ENCODE results near the gene MRPS25. TPM values are rescaled to one million over a fixed set of nuclear protein-coding genes. Genes with fewer than 3 reads are reported as not detected.
"Not testable (repeated sequence)": the region's sequence is repeated elsewhere in the genome, so short reads cannot be mapped to it uniquely, and the experiment has no call there.

Gene MRPS25
- total RNA-seq, 1 experiment from 2014 or later = 60.6 TPM

- Histone ChIP-seq H3K4me3 (ENCODE audit: low read length) (no peak overlapping the region), H3K27me3 (ENCODE audit: low read length) (no peaks in the 10 kb centered on the region), H2AFZ (ENCODE audit: low read length) (no peak overlapping the region), H3K4me1 (ENCODE audit: low read length) (no peaks in the 10 kb centered on the region), H3K79me2 (ENCODE audit: low read length) (no peaks in the 10 kb centered on the region; the same call in 1 of the 2 replicates), H3K9ac (ENCODE audit: low read length) (no peak overlapping the region), H3K9me2 (replicated peaks; ENCODE audit: insufficient read depth, low read length) (no peaks in the 10 kb centered on the region), H3K4me2 (ENCODE audit: low read depth, low read length, poor library complexity, severe bottlenecking) (no peak overlapping the region), H3K27ac (ENCODE audit: low read length) (no peak overlapping the region), H3K9me3 (ENCODE audit: low read length) (no peaks in the 10 kb centered on the region), H4K20me1 (ENCODE audit: insufficient read depth, low read depth, low read length) (no peaks in the 10 kb centered on the region), H3K36me3 (ENCODE audit: insufficient read depth, low read length) (peaks cover 9% of the 10 kb centered on the region; the same call in 1 of the 2 replicates)
- no peak for DNase-seq
Observed at GRCh38 chr3:15011174-15011573, 53.9 kb downstream of the MRPS25 start.

- Histone ChIP-seq H2AFZ (ENCODE audit: low read length) (no peak overlapping the region), H3K36me3 (ENCODE audit: insufficient read depth, low read length) (peaks cover 9% of the 10 kb centered on the region; the same call in 1 of the 2 replicates), H3K9me2 (replicated peaks; ENCODE audit: insufficient read depth, low read length) (no peaks in the 10 kb centered on the region), H3K27ac (ENCODE audit: low read length) (no peak overlapping the region), H3K4me2 (ENCODE audit: low read depth, low read length, poor library complexity, severe bottlenecking) (no peak overlapping the region), H3K9me3 (ENCODE audit: low read length) (no peaks in the 10 kb centered on the region), H4K20me1 (ENCODE audit: insufficient read depth, low read depth, low read length) (no peaks in the 10 kb centered on the region), H3K27me3 (ENCODE audit: low read length) (no peaks in the 10 kb centered on the region), H3K9ac (ENCODE audit: low read length) (no peak overlapping the region), H3K79me2 (ENCODE audit: low read length) (no peaks in the 10 kb centered on the region; the same call in 1 of the 2 replicates), H3K4me3 (ENCODE audit: low read length) (no peak overlapping the region), H3K4me1 (ENCODE audit: low read length) (no peaks in the 10 kb centered on the region)
- no peak for DNase-seq
Observed at GRCh38 chr3:15010664-15011063, 54.5 kb downstream of the MRPS25 start.

- Histone ChIP-seq H3K79me2 (ENCODE audit: low read length) (no peaks in the 10 kb centered on the region; the same call in 1 of the 2 replicates), H3K27me3 (ENCODE audit: low read length) (no peaks in the 10 kb centered on the region), H2AFZ (ENCODE audit: low read length) (no peak overlapping the region), H3K4me1 (ENCODE audit: low read length) (no peaks in the 10 kb centered on the region), H3K9ac (ENCODE audit: low read length) (no peak overlapping the region), H3K9me2 (replicated peaks; ENCODE audit: insufficient read depth, low read length) (no peaks in the 10 kb centered on the region), H3K27ac (ENCODE audit: low read length) (no peak overlapping the region), H3K4me3 (ENCODE audit: low read length) (no peak overlapping the region), H4K20me1 (ENCODE audit: insufficient read depth, low read depth, low read length) (no peaks in the 10 kb centered on the region), H3K9me3 (ENCODE audit: low read length) (no peaks in the 10 kb centered on the region), H3K36me3 (ENCODE audit: insufficient read depth, low read length) (peaks cover 7% of the 10 kb centered on the region; the same call in 1 of the 2 replicates), H3K4me2 (ENCODE audit: low read depth, low read length, poor library complexity, severe bottlenecking) (no peak overlapping the region)
- no peak for DNase-seq
Observed at GRCh38 chr3:15009167-15009566, 55.9 kb downstream of the MRPS25 start.

GRCh38 chr3:15007681-15008141 is 57.4 kb downstream of the MRPS25 start:
- no peak overlapping the region for H3K27ac ChIP-seq (ENCODE audit: low read length)
- no peaks in the 10 kb centered on the region for H3K27me3 ChIP-seq (ENCODE audit: low read length)
- no peaks in the 10 kb centered on the region for H3K4me1 ChIP-seq (ENCODE audit: low read length)
- no peaks in the 10 kb centered on the region for H3K36me3 ChIP-seq (ENCODE audit: insufficient read depth, low read length)
- H3K4me2 ChIP-seq (ENCODE audit: low read depth, low read length, poor library complexity, severe bottlenecking) = no peak overlapping the region
- no peak overlapping the region for H3K9ac ChIP-seq (ENCODE audit: low read length)
- H3K4me3 ChIP-seq (ENCODE audit: low read length) = no peak overlapping the region
- peaks cover 8% of the 10 kb centered on the region for H3K79me2 ChIP-seq (ENCODE audit: low read length)
- no peaks in the 10 kb centered on the region for H3K9me2 ChIP-seq (replicated peaks; ENCODE audit: insufficient read depth, low read length)
- H3K9me3 ChIP-seq (ENCODE audit: low read length) = no peaks in the 10 kb centered on the region
- H4K20me1 ChIP-seq (ENCODE audit: insufficient read depth, low read depth, low read length) = no peaks in the 10 kb centered on the region
- no peak overlapping the region for H2AFZ ChIP-seq (ENCODE audit: low read length)
- no peak for DNase-seq

GRCh38 chr3:14999182-14999581 is 65.9 kb downstream of the MRPS25 start:
- not testable (repeated sequence) for DNase-seq; H3K4me3 ChIP-seq (ENCODE audit: low read length); H3K27me3 ChIP-seq (ENCODE audit: low read length); H2AFZ ChIP-seq (ENCODE audit: low read length); H4K20me1 ChIP-seq (ENCODE audit: insufficient read depth, low read depth, low read length); H3K4me1 ChIP-seq (ENCODE audit: low read length); H3K27ac ChIP-seq (ENCODE audit: low read length); H3K9me3 ChIP-seq (ENCODE audit: low read length); H3K9me2 ChIP-seq (replicated peaks; ENCODE audit: insufficient read depth, low read length); H3K4me2 ChIP-seq (ENCODE audit: low read depth, low read length, poor library complexity, severe bottlenecking); H3K9ac ChIP-seq (ENCODE audit: low read length)
- peaks cover 71% of the 10 kb centered on the region for H3K79me2 ChIP-seq (ENCODE audit: low read length)
- peaks cover 10% of the 10 kb centered on the region; the same call in 1 of the 2 replicates for H3K36me3 ChIP-seq (ENCODE audit: insufficient read depth, low read length)

Other genes starting within 250 kb of the MRPS25 start
- not detected in 2 replicates for gene FGD5, start 246.4 kb downstream of the MRPS25 start, total RNA-seq (2014; rRNA removed; shearing (Covaris generic); ENCODE audit: low replicate concordance)
- 30.0 and 46.8 TPM in 2 replicates for gene NR2C2, start 117.7 kb downstream of the MRPS25 start, total RNA-seq (2014; rRNA removed; shearing (Covaris generic); ENCODE audit: low replicate concordance)
- 11.1 and 12.2 TPM in 2 replicates for gene RBSN, start 33.8 kb upstream of the MRPS25 start, total RNA-seq (2014; rRNA removed; shearing (Covaris generic); ENCODE audit: low replicate concordance)
- 31.5 and 36.5 TPM in 2 replicates for gene CAPN7, start 140.9 kb upstream of the MRPS25 start, total RNA-seq (2014; rRNA removed; shearing (Covaris generic); ENCODE audit: low replicate concordance)